ENCODE data around the gene LSP1. TPM values are rescaled to one million over a fixed set of nuclear protein-coding genes. Genes with fewer than 3 reads are reported as not detected.

The LSP1 gene
- total RNA-seq, 1 experiment from 2014 or later, result 0.90 TPM

DNA sequence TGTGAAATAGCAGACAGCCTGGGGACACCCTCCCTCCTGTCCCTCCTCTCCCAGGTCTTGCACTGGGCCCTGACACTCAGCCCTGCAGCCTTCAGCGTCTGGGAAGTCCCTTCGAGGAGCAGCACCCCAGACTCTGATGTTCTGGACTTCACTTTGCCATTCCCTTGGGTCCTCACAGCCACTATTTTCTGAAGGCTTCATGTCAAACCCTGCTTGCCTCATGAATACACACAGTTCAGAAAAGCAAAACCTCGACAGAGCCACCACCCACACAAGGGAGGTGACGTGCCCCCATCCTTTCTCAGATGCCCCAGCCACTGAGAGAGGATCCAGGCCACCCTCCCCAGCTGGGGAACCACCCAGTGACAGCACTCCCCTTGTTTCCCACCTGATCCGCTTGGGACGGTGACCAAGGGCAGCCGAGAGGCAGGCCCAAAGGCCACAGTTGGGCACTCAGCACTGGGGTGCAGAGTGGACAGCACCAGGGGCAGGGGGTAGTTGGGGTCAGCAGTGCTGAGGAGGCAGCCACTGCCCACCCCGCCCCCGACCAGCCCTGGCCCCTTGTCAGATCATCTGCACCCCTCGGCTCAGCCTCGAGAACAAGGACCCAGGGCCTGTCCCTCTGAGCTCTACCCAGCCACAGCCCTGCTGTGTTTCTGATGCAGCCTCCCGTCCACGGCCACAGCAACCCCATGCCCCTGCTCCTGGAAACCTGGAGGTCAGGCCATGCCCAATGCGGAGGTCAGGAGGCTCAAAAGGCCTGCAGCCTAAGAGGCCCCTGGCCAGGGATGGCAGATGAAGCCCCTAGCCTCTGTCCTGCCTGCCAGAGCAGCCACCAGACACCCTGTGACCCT, 63.5 kb downstream of the LSP1 start:
- Histone ChIP-seq H3K36me3 (ENCODE audit: control insufficient read depth, insufficient read depth, low read length) (no peaks in the 10 kb centered on the region), H3K27me3 (ENCODE audit: control insufficient read depth, insufficient read depth, low read length) (no peaks in the 10 kb centered on the region; the same call in 1 of the 2 replicates), H3K4me1 (ENCODE audit: control insufficient read depth, insufficient read depth, low read length) (peaks cover 5% of the 10 kb centered on the region), H3K27ac (ENCODE audit: low read length) (no peak overlapping the region), H3K9me3 (ENCODE audit: control insufficient read depth, insufficient read depth, low read depth, low read length) (no peaks in the 10 kb centered on the region), H3K4me3 (ENCODE audit: low read depth in 2 of 2, low read length in 2 of 2) (no peak overlapping the region)
- POLR2A ChIA-PET, result no interaction called here
- DNase-seq (ENCODE audit: low read depth, low spot score), result no peak
- TF ChIP-seq, protein P1, sequence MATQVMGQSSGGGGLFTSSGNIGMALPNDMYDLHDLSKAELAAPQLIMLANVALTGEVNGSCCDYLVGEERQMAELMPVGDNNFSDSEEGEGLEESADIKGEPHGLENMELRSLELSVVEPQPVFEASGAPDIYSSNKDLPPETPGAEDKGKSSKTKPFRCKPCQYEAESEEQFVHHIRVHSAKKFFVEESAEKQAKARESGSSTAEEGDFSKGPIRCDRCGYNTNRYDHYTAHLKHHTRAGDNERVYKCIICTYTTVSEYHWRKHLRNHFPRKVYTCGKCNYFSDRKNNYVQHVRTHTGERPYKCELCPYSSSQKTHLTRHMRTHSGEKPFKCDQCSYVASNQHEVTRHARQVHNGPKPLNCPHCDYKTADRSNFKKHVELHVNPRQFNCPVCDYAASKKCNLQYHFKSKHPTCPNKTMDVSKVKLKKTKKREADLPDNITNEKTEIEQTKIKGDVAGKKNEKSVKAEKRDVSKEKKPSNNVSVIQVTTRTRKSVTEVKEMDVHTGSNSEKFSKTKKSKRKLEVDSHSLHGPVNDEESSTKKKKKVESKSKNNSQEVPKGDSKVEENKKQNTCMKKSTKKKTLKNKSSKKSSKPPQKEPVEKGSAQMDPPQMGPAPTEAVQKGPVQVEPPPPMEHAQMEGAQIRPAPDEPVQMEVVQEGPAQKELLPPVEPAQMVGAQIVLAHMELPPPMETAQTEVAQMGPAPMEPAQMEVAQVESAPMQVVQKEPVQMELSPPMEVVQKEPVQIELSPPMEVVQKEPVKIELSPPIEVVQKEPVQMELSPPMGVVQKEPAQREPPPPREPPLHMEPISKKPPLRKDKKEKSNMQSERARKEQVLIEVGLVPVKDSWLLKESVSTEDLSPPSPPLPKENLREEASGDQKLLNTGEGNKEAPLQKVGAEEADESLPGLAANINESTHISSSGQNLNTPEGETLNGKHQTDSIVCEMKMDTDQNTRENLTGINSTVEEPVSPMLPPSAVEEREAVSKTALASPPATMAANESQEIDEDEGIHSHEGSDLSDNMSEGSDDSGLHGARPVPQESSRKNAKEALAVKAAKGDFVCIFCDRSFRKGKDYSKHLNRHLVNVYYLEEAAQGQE (IDR thresholded peaks at IDR 0.05; ENCODE audit: insufficient read depth in 1 of 2, low read depth in 2 of 2, low read length in 1 of 2), result no peak
- in situ Hi-C loops (cut with HindIII; ENCODE audit: low pct_unique_long_range_greater_than_20kb, low sequenced_read_pairs) (no loop called here), intact Hi-C loops (cut with micrococcal nuclease; ENCODE audit: unreplicated experiment) (loop anchor here (1.0 kb wide), 1 partner anchor 23 kb away; no protein-coding TSS in a partner anchor)
- CTCF ChIA-PET, result interaction anchor here (0.6 to 1.7 kb wide), 3 partner anchors 34 to 222 kb away, joined by 3 to 15 read pairs (median 8); no protein-coding TSS in a partner anchor
- no TSS peak for BruUV-seq (replicated peaks)
- no peak for ATAC-seq

GRCh38 chr11:1916986-1917522, 64.2 kb downstream of the LSP1 start:
- intact Hi-C loops (cut with micrococcal nuclease; ENCODE audit: unreplicated experiment) (loop anchor here (1.0 kb wide), 1 partner anchor 24 kb away; no protein-coding TSS in a partner anchor), in situ Hi-C loops (cut with HindIII; ENCODE audit: low pct_unique_long_range_greater_than_20kb, low sequenced_read_pairs) (no loop called here)
- CTCF ChIA-PET, result interaction anchor here (0.6 to 1.7 kb wide), 5 partner anchors 35 to 223 kb away, joined by 3 to 15 read pairs (median 3); no protein-coding TSS in a partner anchor
- POLR2A ChIA-PET, result no interaction called here
- Histone ChIP-seq H3K4me1 (ENCODE audit: control insufficient read depth, insufficient read depth, low read length) (peaks cover 9% of the 10 kb centered on the region), H3K36me3 (ENCODE audit: control insufficient read depth, insufficient read depth, low read length) (no peaks in the 10 kb centered on the region), H3K4me3 (ENCODE audit: low read depth in 2 of 2, low read length in 2 of 2) (no peak overlapping the region), H3K27me3 (ENCODE audit: control insufficient read depth, insufficient read depth, low read length) (no peaks in the 10 kb centered on the region; the same call in 1 of the 2 replicates), H3K27ac (ENCODE audit: low read length) (no peak overlapping the region), H3K9me3 (ENCODE audit: control insufficient read depth, insufficient read depth, low read depth, low read length) (no peaks in the 10 kb centered on the region)
- ATAC-seq (no peak), DNase-seq (ENCODE audit: low read depth, low spot score) (no peak)
- TF ChIP-seq SIN3A (IDR thresholded peaks at IDR 0.05; ENCODE audit: borderline replicate concordance, insufficient read depth, low read depth, low read length), result no peak
- TF ChIP-seq, protein P1 (IDR thresholded peaks at IDR 0.05; ENCODE audit: insufficient read depth in 1 of 2, low read depth in 2 of 2, low read length in 1 of 2), result no peak
- TF ChIP-seq POLR2AphosphoS5 (IDR thresholded peaks at IDR 0.05; ENCODE audit: low read depth, low read length), result no peak
- TF ChIP-seq CTCF (IDR thresholded peaks at IDR 0.05), result no peak
- no peak for TF ChIP-seq TCF7L2 (IDR thresholded peaks at IDR 0.05; ENCODE audit: low read depth, low read length)
- BruUV-seq (replicated peaks), result no TSS peak

Measured in Panc1 (cell line).